H9 (cell line): Measurements from ENCODE around the gene EPN1. TPM values are rescaled to one million over a fixed set of nuclear protein-coding genes. Genes with fewer than 3 reads are reported as not detected.
A peak's percentile ranks its signal among the peaks of the same experiment; 100 is the strongest.

Experiments
- DNase-seq: peaks from one replicate; pipeline ENCODE4 v3.0.0-alpha.2; 2017
- H2AFZ ChIP-seq: one replicate; pipeline ENCODE4 v1.6.1; 2013; ENCODE audit warnings: mild to moderate bottlenecking, low read length, control low read depth, moderate library complexity
- H2AK5ac ChIP-seq: 2 replicates; pipeline ENCODE4 v1.6.1; 2013; ENCODE audit warnings: low read length, control low read depth, mixed read lengths; ENCODE audit not compliant: insufficient read length
- H2BK120ac ChIP-seq: one replicate; pipeline ENCODE4 v1.6.1; 2013; ENCODE audit warnings: low read depth, mild to moderate bottlenecking, low read length, control low read depth, inconsistent platforms; ENCODE audit not compliant: poor library complexity, severe bottlenecking
- H2BK12ac ChIP-seq: 2 replicates; pipeline ENCODE4 v1.6.1; 2013; ENCODE audit warnings: low read length, control low read depth, mixed read lengths, low read depth; ENCODE audit not compliant: insufficient read length
- H2BK15ac ChIP-seq: 2 replicates; pipeline ENCODE4 v1.6.1; 2013; ENCODE audit warnings: low read depth, low read length, control low read depth
- H2BK20ac ChIP-seq: one replicate; pipeline ENCODE4 v1.6.1; 2013; ENCODE audit warnings: low read depth, mild to moderate bottlenecking, low read length, control low read depth, inconsistent platforms; ENCODE audit not compliant: poor library complexity, severe bottlenecking
- H2BK5ac ChIP-seq: 2 replicates; pipeline ENCODE4 v1.6.1; 2013; ENCODE audit warnings: low read length, control low read depth, mixed read lengths; ENCODE audit not compliant: insufficient read length
- H3K14ac ChIP-seq: 2 replicates; pipeline ENCODE4 v1.6.1; 2013; ENCODE audit warnings: low read length, control low read depth; ENCODE audit not compliant: insufficient read depth
- H3K18ac ChIP-seq: 2 replicates; pipeline ENCODE4 v1.6.1; 2013; ENCODE audit warnings: low read depth, mild to moderate bottlenecking, mixed read lengths, low read length, control low read depth; ENCODE audit not compliant: insufficient read length
- H3K23ac ChIP-seq: 2 replicates; pipeline ENCODE4 v1.6.1; 2013; ENCODE audit warnings: low read length, control low read depth, mixed read lengths, low read depth; ENCODE audit not compliant: insufficient read length
- H3K23me2 ChIP-seq: 2 replicates; pipeline ENCODE4 v1.6.1; 2013; ENCODE audit warnings: low read depth, mild to moderate bottlenecking, mixed read lengths, low read length, control low read depth; ENCODE audit not compliant: insufficient read length, poor library complexity, severe bottlenecking
- H3K27ac ChIP-seq: 2 replicates; pipeline ENCODE4 v1.5.1; 2013; ENCODE audit warnings: low read length, control low read depth, mixed read lengths, low read depth; ENCODE audit not compliant: insufficient read length
- H3K27me3 ChIP-seq: 2 replicates; pipeline ENCODE4 v1.6.1; 2013; ENCODE audit warnings: low read length, control low read depth, inconsistent platforms; ENCODE audit not compliant: insufficient read depth
- H3K4ac ChIP-seq: 2 replicates; pipeline ENCODE4 v1.6.1; 2013; ENCODE audit warnings: low read depth, mild to moderate bottlenecking, control low read depth, inconsistent platforms, low read length, moderate library complexity
- H3K4me1 ChIP-seq: 2 replicates; pipeline ENCODE4 v1.6.1; 2013; ENCODE audit warnings: low read length, control low read depth, inconsistent platforms; ENCODE audit not compliant: insufficient read depth
- H3K4me2 ChIP-seq: 2 replicates; pipeline ENCODE4 v1.6.1; 2013; ENCODE audit warnings: low read length, control low read depth, mixed read lengths; ENCODE audit not compliant: insufficient read length, insufficient read depth
- H3K56ac ChIP-seq: 2 replicates; pipeline ENCODE4 v1.6.1; 2013; ENCODE audit warnings: low read depth, mild to moderate bottlenecking, mixed read lengths, low read length, control low read depth; ENCODE audit not compliant: insufficient read length
- H3K79me1 ChIP-seq: 2 replicates; pipeline ENCODE4 v1.6.1; 2013; ENCODE audit warnings: low read depth, mild to moderate bottlenecking, moderate library complexity, low read length, control low read depth, inconsistent platforms; ENCODE audit not compliant: insufficient read depth, poor library complexity, severe bottlenecking
- H3K79me2 ChIP-seq: 2 replicates; pipeline ENCODE4 v1.6.1; 2013; ENCODE audit warnings: low read length, control low read depth, inconsistent platforms; ENCODE audit not compliant: insufficient read depth
- H3K9ac ChIP-seq: 2 replicates; pipeline ENCODE4 v1.6.1; 2013; ENCODE audit warnings: low read length, control low read depth, mixed read lengths; ENCODE audit not compliant: insufficient read length; ENCODE audit errors: extremely low read depth
- H3K9me3 ChIP-seq: one replicate; pipeline ENCODE4 v1.6.1; 2013; ENCODE audit warnings: low read depth, low read length, inconsistent platforms; ENCODE audit not compliant: control insufficient read depth
- H3T11ph ChIP-seq: one replicate; pipeline ENCODE4 v1.6.1; 2013; ENCODE audit warnings: mild to moderate bottlenecking, low read length, control low read depth, inconsistent platforms
- H4K20me1 ChIP-seq: one replicate; pipeline ENCODE4 v1.6.1; 2013; ENCODE audit not compliant: control insufficient read depth, insufficient read length, insufficient read depth
- H4K5ac ChIP-seq: 2 replicates; pipeline ENCODE4 v1.6.1; 2013; ENCODE audit warnings: low read depth, mild to moderate bottlenecking, mixed read lengths, low read length, control low read depth; ENCODE audit not compliant: insufficient read length
- H4K8ac ChIP-seq: replicated peaks from 2 replicates; pipeline ENCODE4 v1.6.1; 2013; ENCODE audit warnings: low read length, control low read depth, mixed read lengths, low read depth; ENCODE audit not compliant: insufficient read length
- H4K91ac ChIP-seq: 2 replicates; pipeline ENCODE4 v1.6.1; 2013; ENCODE audit warnings: low read depth, mild to moderate bottlenecking, moderate library complexity, mixed read lengths, low read length, control low read depth; ENCODE audit not compliant: insufficient read length
- H3K27ac Mint-ChIP-seq, 3 experiments: 2 replicates in 2 of 3; 3 replicates in 1 of 3; pipeline ENCODE4 v1.8.0; 2020 to 2021; ENCODE audit warnings: mixed read lengths in 3 of 3, mild to moderate bottlenecking in 1 of 3, moderate library complexity in 1 of 3
- H3K27me3 Mint-ChIP-seq: 2 replicates; pipeline ENCODE4 v1.8.0; 2021; ENCODE audit warnings: low read depth, mild to moderate bottlenecking, moderate library complexity, mixed read lengths
- H3K36me3 Mint-ChIP-seq, 3 experiments: 2 replicates in 2 of 3; 3 replicates in 1 of 3; pipeline ENCODE4 v1.8.0; 2020 to 2021; ENCODE audit warnings: low read depth in 3 of 3, mixed read lengths in 3 of 3; ENCODE audit not compliant: insufficient read depth in 1 of 3
- H3K4me1 Mint-ChIP-seq, 2 experiments: 2 replicates each; pipeline ENCODE4 v1.8.0; 2020; ENCODE audit warnings: mixed read lengths in 2 of 2
- H3K4me3 Mint-ChIP-seq, 2 experiments: 2 replicates in 1 of 2; 3 replicates in 1 of 2; pipeline ENCODE4 v1.8.0; 2020 to 2021; ENCODE audit warnings: mild to moderate bottlenecking in 2 of 2, mixed read lengths in 2 of 2, moderate library complexity in 1 of 2
- H3K9me3 Mint-ChIP-seq, 2 experiments: 2 replicates in 1 of 2; 3 replicates in 1 of 2; pipeline ENCODE4 v1.8.0; 2020; ENCODE audit warnings: mild to moderate bottlenecking in 2 of 2, mixed read lengths in 2 of 2, moderate library complexity in 1 of 2
- CTCF ChIP-seq: fragments of 200-600 bp; sonication (generic); conservative IDR thresholded peaks from 3 replicates; pipeline ENCODE4 v1.8.0; 2021; ENCODE audit warnings: antibody characterized with exemption, mild to moderate bottlenecking
- WGBS: extraction: QIAGEN DNeasy Blood & Tissue Kit; methylation state at CpG from one replicate; pipeline ENCODE4 v1.1.7; 2013; ENCODE audit warnings: missing lambda C conversion rate, low lambda C conversion rate, mixed read lengths; ENCODE audit not compliant: insufficient read length; ENCODE audit errors: extremely low coverage; 5-methylcytosine and 5-hydroxymethylcytosine counted together
- total RNA-seq: library from RNA; stranded (reverse); gene quantifications from 2 replicates; pipeline ENCODE4 v1.2.1, GENCODE V29; 2021

The EPN1 gene
- total RNA-seq, 1 experiment from 2014 or later = 159 TPM

DNA sequence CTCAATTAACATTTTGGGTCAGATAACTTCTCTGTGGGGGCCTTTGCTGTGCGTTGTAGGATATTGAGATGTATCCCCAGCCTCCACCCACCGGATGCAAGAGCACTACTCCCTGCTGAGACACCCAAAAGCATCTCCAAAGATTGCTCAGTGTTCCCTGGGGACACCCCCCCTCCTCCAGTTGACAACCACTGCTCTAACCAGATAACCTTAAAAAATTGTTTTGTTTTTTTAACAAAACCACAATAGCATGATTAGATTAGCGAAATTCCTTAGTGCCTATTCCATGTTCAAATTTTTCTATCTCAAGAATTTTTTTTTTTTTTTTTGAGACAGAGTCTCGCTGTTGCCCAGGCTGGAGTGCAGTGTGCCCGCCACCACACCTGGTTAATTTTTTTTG is 2.6 kb upstream of the EPN1 start:
- Histone ChIP-seq H3K56ac (no peak overlapping the region), H4K91ac (no peak overlapping the region), H2BK15ac (no peak overlapping the region), H3K9me3 (no peaks in the 10 kb centered on the region), H2BK5ac (no peak overlapping the region), H3K79me2 (peaks cover 16% of the 10 kb centered on the region; the same call in 1 of the 2 replicates), H3K18ac (no peak overlapping the region), H3K79me1 (peaks cover 12% of the 10 kb centered on the region), H4K5ac (no peak overlapping the region), H3K23ac (no peak overlapping the region), H2BK20ac (no peak overlapping the region), H4K20me1 (no peaks in the 10 kb centered on the region), H3K27me3 (no peaks in the 10 kb centered on the region), H3K9ac (no peak overlapping the region), H2AK5ac (no peak overlapping the region), H3K4me1 (no peaks in the 10 kb centered on the region), H4K8ac (no peak overlapping the region), H3K4me2 (no peak overlapping the region), H3K23me2 (peaks cover 6% of the 10 kb centered on the region), H3T11ph (no peak overlapping the region), H2BK120ac (no peak overlapping the region), H2AFZ (no peak overlapping the region), H2BK12ac (no peak overlapping the region), H3K27ac (no peak overlapping the region), H3K4ac (no peak overlapping the region), H3K14ac (no peak overlapping the region)
- WGBS = no CpG with 5 or more reads among the region's 5 CpGs
- H3K4me1 Mint-ChIP-seq = peaks cover 39 to 48% of the 10 kb centered on the region in 2 experiments
- no peaks in the 10 kb centered on the region; a peak in 1 of 5 replicates for H3K9me3 Mint-ChIP-seq
- H3K27ac Mint-ChIP-seq = peak overlapping the region; percentile 28 to 87 (median 85); a peak in 6 of 7 replicates
- DNase-seq = no peak
- H3K27me3 Mint-ChIP-seq = no peaks in the 10 kb centered on the region
- TF ChIP-seq CTCF = no peak
- peaks cover 40 to 61% (median 53%) of the 10 kb centered on the region in 3 experiments for H3K36me3 Mint-ChIP-seq
- peak overlapping the region; percentile 26 to 59; a peak in 3 of 5 replicates for H3K4me3 Mint-ChIP-seq
